Hepatocyte (in vitro differentiated cells): ENCODE results near the gene MOK. TPM values are rescaled to one million over a fixed set of nuclear protein-coding genes. Genes with fewer than 3 reads are reported as not detected.

Experiments
- DNase-seq: peaks from one replicate; pipeline ENCODE4 v3.0.0-alpha.2; 2016; ENCODE audit warnings: low spot score
- H2AFZ ChIP-seq: fragments of 200-600 bp; sonication (generic); 2 replicates; pipeline ENCODE4 v1.6.0; 2016; ENCODE audit warnings: antibody characterized with exemption, mild to moderate bottlenecking
- H3K27ac ChIP-seq: fragments of 200-600 bp; sonication (generic); 2 replicates; pipeline ENCODE4 v1.5.1; 2016; ENCODE audit warnings: mild to moderate bottlenecking
- H3K27me3 ChIP-seq: fragments of 200-600 bp; sonication (generic); 2 replicates; pipeline ENCODE4 v1.6.1; 2016
- H3K36me3 ChIP-seq: fragments of 200-600 bp; sonication (generic); replicated peaks from 2 replicates; pipeline ENCODE4 v1.5.1; 2016; ENCODE audit warnings: low read depth; ENCODE audit not compliant: insufficient read depth
- H3K4me1 ChIP-seq: fragments of 200-600 bp; sonication (generic); 2 replicates; pipeline ENCODE4 v1.5.1; 2016; ENCODE audit warnings: mild to moderate bottlenecking, moderate library complexity; ENCODE audit not compliant: insufficient read depth
- H3K4me2 ChIP-seq: fragments of 200-600 bp; sonication (generic); 2 replicates; pipeline ENCODE4 v1.6.0; 2016
- H3K4me3 ChIP-seq: fragments of 200-600 bp; sonication (generic); 2 replicates; pipeline ENCODE4 v1.5.1; 2016; ENCODE audit warnings: mild to moderate bottlenecking
- H3K79me2 ChIP-seq: fragments of 200-600 bp; sonication (generic); 2 replicates; pipeline ENCODE4 v1.6.0; 2017; ENCODE audit warnings: mild to moderate bottlenecking
- H3K9me2 ChIP-seq: fragments of 200-600 bp; sonication (generic); replicated peaks from 2 replicates; pipeline ENCODE4 v1.6.0; 2017; ENCODE audit warnings: mild to moderate bottlenecking; ENCODE audit not compliant: insufficient read depth
- H3K9me3 ChIP-seq: fragments of 200-600 bp; sonication (generic); 2 replicates; pipeline ENCODE4 v1.5.1; 2016; ENCODE audit warnings: low read depth, mild to moderate bottlenecking
- H4K20me1 ChIP-seq: fragments of 200-600 bp; sonication (generic); 2 replicates; pipeline ENCODE4 v1.6.0; 2016; ENCODE audit warnings: mild to moderate bottlenecking; ENCODE audit not compliant: insufficient read depth, poor library complexity, severe bottlenecking
- EZH2 ChIP-seq: fragments of 200-600 bp; sonication (generic); IDR thresholded peaks from 2 replicates; pipeline ENCODE4 v1.6.1; 2016; ENCODE audit warnings: antibody characterized with exemption, mild to moderate bottlenecking, borderline replicate concordance
- EZH2phosphoT487 ChIP-seq: fragments of 200-600 bp; sonication (generic); IDR thresholded peaks from one replicate; pipeline ENCODE4 v1.6.1; 2018; ENCODE audit warnings: antibody characterized with exemption, mild to moderate bottlenecking, low read depth, moderate library complexity; ENCODE audit not compliant: unreplicated experiment, severe bottlenecking
- WGBS: methylation state at CpG from one replicate; pipeline ENCODE4 v1.1.6; 2016; ENCODE audit warnings: low lambda C conversion rate; ENCODE audit errors: missing lambda C conversion rate; 5-methylcytosine and 5-hydroxymethylcytosine counted together
- polyA plus RNA-seq: library from polyadenylated mRNA; unstranded; fragments of >200 nt; fragmentation: Nextera tagmentation; extraction: Ambion mirVana; gene quantifications from 2 replicates; pipeline ENCODE4 v1.2.1, GENCODE V29; 2016
- total RNA-seq: library from RNA; depleted of rRNA; stranded (reverse); fragments of >200 nt; gene quantifications from 2 replicates; pipeline ENCODE4 v1.2.3, GENCODE V29; 2014
- TF ChIP-seq, protein P1 (sequence below): fragments of 200-600 bp; sonication (generic); IDR thresholded peaks from 2 replicates; pipeline ENCODE4 v1.5.1; 2016; ENCODE audit warnings: antibody characterized with exemption, mild to moderate bottlenecking; ENCODE audit not compliant: poor library complexity

Gene MOK
- total and polyA plus RNA-seq, 2 experiments from 2014 or later = 9.3 to 13.5 TPM

GRCh38 chr14:102279282-102279681 is 25.7 kb downstream of the MOK start:
- TF ChIP-seq, protein P1, sequence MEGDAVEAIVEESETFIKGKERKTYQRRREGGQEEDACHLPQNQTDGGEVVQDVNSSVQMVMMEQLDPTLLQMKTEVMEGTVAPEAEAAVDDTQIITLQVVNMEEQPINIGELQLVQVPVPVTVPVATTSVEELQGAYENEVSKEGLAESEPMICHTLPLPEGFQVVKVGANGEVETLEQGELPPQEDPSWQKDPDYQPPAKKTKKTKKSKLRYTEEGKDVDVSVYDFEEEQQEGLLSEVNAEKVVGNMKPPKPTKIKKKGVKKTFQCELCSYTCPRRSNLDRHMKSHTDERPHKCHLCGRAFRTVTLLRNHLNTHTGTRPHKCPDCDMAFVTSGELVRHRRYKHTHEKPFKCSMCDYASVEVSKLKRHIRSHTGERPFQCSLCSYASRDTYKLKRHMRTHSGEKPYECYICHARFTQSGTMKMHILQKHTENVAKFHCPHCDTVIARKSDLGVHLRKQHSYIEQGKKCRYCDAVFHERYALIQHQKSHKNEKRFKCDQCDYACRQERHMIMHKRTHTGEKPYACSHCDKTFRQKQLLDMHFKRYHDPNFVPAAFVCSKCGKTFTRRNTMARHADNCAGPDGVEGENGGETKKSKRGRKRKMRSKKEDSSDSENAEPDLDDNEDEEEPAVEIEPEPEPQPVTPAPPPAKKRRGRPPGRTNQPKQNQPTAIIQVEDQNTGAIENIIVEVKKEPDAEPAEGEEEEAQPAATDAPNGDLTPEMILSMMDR = no peak
- TF ChIP-seq EZH2 (no peak), EZH2phosphoT487 (no peak)
- Histone ChIP-seq H3K9me2 (no peaks in the 10 kb centered on the region), H3K27ac (peak overlapping the region; percentile 58), H2AFZ (no peak overlapping the region), H3K79me2 (no peaks in the 10 kb centered on the region), H3K4me3 (no peak overlapping the region), H3K4me2 (peak overlapping the region; percentile 6), H3K4me1 (peaks cover 10% of the 10 kb centered on the region), H3K9me3 (no peaks in the 10 kb centered on the region), H4K20me1 (no peaks in the 10 kb centered on the region), H3K36me3 (no peaks in the 10 kb centered on the region), H3K27me3 (no peaks in the 10 kb centered on the region)
- 92% methylated on average over 3 of the region's 3 CpGs for WGBS
- DNase-seq = no peak

DNA sequence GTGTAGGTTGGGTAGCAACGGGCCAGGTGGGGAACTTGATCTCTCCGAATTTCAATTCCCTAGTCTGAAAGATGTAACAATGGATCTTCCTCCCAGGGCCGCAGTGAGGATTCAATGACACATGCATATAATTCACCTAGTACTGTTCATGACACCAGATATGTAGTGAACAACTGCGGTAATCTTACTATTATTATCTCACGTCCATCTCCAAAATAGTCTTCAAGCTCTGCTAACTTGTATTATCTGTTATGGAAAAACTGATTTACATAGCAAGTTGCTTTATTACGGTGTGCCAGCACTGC is 26.4 kb downstream of the MOK start:
- Histone ChIP-seq H3K9me3 (no peaks in the 10 kb centered on the region), H3K79me2 (no peaks in the 10 kb centered on the region), H3K4me2 (no peak overlapping the region), H3K4me3 (no peak overlapping the region), H4K20me1 (no peaks in the 10 kb centered on the region), H2AFZ (no peak overlapping the region), H3K36me3 (no peaks in the 10 kb centered on the region), H3K4me1 (peaks cover 10% of the 10 kb centered on the region), H3K9me2 (no peaks in the 10 kb centered on the region), H3K27ac (no peak overlapping the region), H3K27me3 (no peaks in the 10 kb centered on the region)
- TF ChIP-seq EZH2 = no peak
- DNase-seq = no peak
- 85% methylated on average over 6 of the region's 6 CpGs for WGBS

- Histone ChIP-seq H3K79me2 (no peaks in the 10 kb centered on the region), H3K9me3 (no peaks in the 10 kb centered on the region), H4K20me1 (no peaks in the 10 kb centered on the region), H3K27ac (no peak overlapping the region), H3K27me3 (no peaks in the 10 kb centered on the region), H3K4me2 (no peak overlapping the region), H3K9me2 (no peaks in the 10 kb centered on the region), H3K36me3 (no peaks in the 10 kb centered on the region), H3K4me1 (peaks cover 10% of the 10 kb centered on the region), H3K4me3 (no peak overlapping the region), H2AFZ (no peak overlapping the region)
- TF ChIP-seq EZH2phosphoT487 = no peak
- no peak for TF ChIP-seq EZH2
- TF ChIP-seq, protein P1 = no peak
- DNase-seq = no peak
- WGBS = 61% methylated on average over 7 of the region's 7 CpGs
Measured at GRCh38 chr14:102277874-102278630, 26.9 kb downstream of the MOK start.

GRCh38 chr14:102275866-102276265 is 29.1 kb downstream of the MOK start:
- WGBS = 97% methylated on average over 7 of the region's 7 CpGs
- H3K4me1 ChIP-seq = peaks cover 10% of the 10 kb centered on the region
- H3K9me2 ChIP-seq = no peaks in the 10 kb centered on the region
- DNase-seq = no peak
- TF ChIP-seq EZH2phosphoT487 (no peak), EZH2 (no peak)
- TF ChIP-seq, protein P1 = no peak
- H3K27me3 ChIP-seq = no peaks in the 10 kb centered on the region
- H3K4me2 ChIP-seq = no peak overlapping the region
- no peaks in the 10 kb centered on the region for H3K9me3 ChIP-seq
- no peak overlapping the region for H2AFZ ChIP-seq
- H3K36me3 ChIP-seq = no peaks in the 10 kb centered on the region
- H3K4me3 ChIP-seq = no peak overlapping the region
- no peaks in the 10 kb centered on the region for H4K20me1 ChIP-seq
- H3K27ac ChIP-seq = no peak overlapping the region
- H3K79me2 ChIP-seq = no peaks in the 10 kb centered on the region
